ENCODE data around the gene CXCR4.

Gene CXCR4

GRCh38 chr2:136107051-136108033, 10.6 kb downstream of the CXCR4 start:
- Histone ChIP-seq H3K27ac (ENCODE audit: poor library complexity, severe bottlenecking) (no peak overlapping the region), H3K4me3 (ENCODE audit: severe bottlenecking) (no peak overlapping the region), H3K27me3 (ENCODE audit: insufficient read depth, poor library complexity, severe bottlenecking) (peaks cover 38% of the 10 kb centered on the region), H3K9me3 (ENCODE audit: severe bottlenecking) (no peaks in the 10 kb centered on the region), H3K4me1 (ENCODE audit: insufficient read depth, poor library complexity, severe bottlenecking) (no peaks in the 10 kb centered on the region), H3K36me3 (ENCODE audit: low read depth) (no peaks in the 10 kb centered on the region)
- ATAC-seq (ENCODE audit: low read depth): no peak
- TF ChIP-seq CTCF (IDR thresholded peaks at IDR 0.05; ENCODE audit: poor library complexity, severe bottlenecking): no peak
- no peak for DNase-seq (ENCODE audit: low spot score)

GRCh38 chr2:136106505-136106904, 11.4 kb downstream of the CXCR4 start:
- ATAC-seq (ENCODE audit: low read depth): no peak
- no peak overlapping the region for H3K27ac ChIP-seq (ENCODE audit: poor library complexity, severe bottlenecking)
- peaks cover 30% of the 10 kb centered on the region for H3K27me3 ChIP-seq (ENCODE audit: insufficient read depth, poor library complexity, severe bottlenecking)
- no peak for DNase-seq (ENCODE audit: low spot score)
- no peak for TF ChIP-seq CTCF (IDR thresholded peaks at IDR 0.05; ENCODE audit: poor library complexity, severe bottlenecking)
- no peaks in the 10 kb centered on the region for H3K9me3 ChIP-seq (ENCODE audit: severe bottlenecking)
- H3K4me1 ChIP-seq (ENCODE audit: insufficient read depth, poor library complexity, severe bottlenecking): no peaks in the 10 kb centered on the region
- H3K4me3 ChIP-seq (ENCODE audit: severe bottlenecking): no peak overlapping the region
- H3K36me3 ChIP-seq (ENCODE audit: low read depth): no peaks in the 10 kb centered on the region

- H3K9me3 ChIP-seq (ENCODE audit: severe bottlenecking): no peaks in the 10 kb centered on the region
- no peaks in the 10 kb centered on the region for H3K36me3 ChIP-seq (ENCODE audit: low read depth)
- TF ChIP-seq CTCF (IDR thresholded peaks at IDR 0.05; ENCODE audit: poor library complexity, severe bottlenecking): no peak
- H3K27ac ChIP-seq (ENCODE audit: poor library complexity, severe bottlenecking): no peak overlapping the region
- H3K4me1 ChIP-seq (ENCODE audit: insufficient read depth, poor library complexity, severe bottlenecking): no peaks in the 10 kb centered on the region
- H3K27me3 ChIP-seq (ENCODE audit: insufficient read depth, poor library complexity, severe bottlenecking): peaks cover 14% of the 10 kb centered on the region
- ATAC-seq (ENCODE audit: low read depth) (no peak), DNase-seq (ENCODE audit: low spot score) (no peak)
- H3K4me3 ChIP-seq (ENCODE audit: severe bottlenecking): no peak overlapping the region
Observed at GRCh38 chr2:136104977-136105376, 13.0 kb downstream of the CXCR4 start.

GRCh38 chr2:136101042-136101441, 16.9 kb downstream of the CXCR4 start:
- Histone ChIP-seq H3K27ac (ENCODE audit: poor library complexity, severe bottlenecking) (no peak overlapping the region), H3K36me3 (ENCODE audit: low read depth) (no peaks in the 10 kb centered on the region), H3K9me3 (ENCODE audit: severe bottlenecking) (no peaks in the 10 kb centered on the region), H3K27me3 (ENCODE audit: insufficient read depth, poor library complexity, severe bottlenecking) (no peaks in the 10 kb centered on the region), H3K4me3 (ENCODE audit: severe bottlenecking) (no peak overlapping the region), H3K4me1 (ENCODE audit: insufficient read depth, poor library complexity, severe bottlenecking) (no peaks in the 10 kb centered on the region)
- ATAC-seq (ENCODE audit: low read depth) (no peak), DNase-seq (ENCODE audit: low spot score) (no peak)
- no peak for TF ChIP-seq CTCF (IDR thresholded peaks at IDR 0.05; ENCODE audit: poor library complexity, severe bottlenecking)

- H3K27me3 ChIP-seq (ENCODE audit: insufficient read depth, poor library complexity, severe bottlenecking): peaks cover 6% of the 10 kb centered on the region
- no peak for DNase-seq (ENCODE audit: low spot score)
- no peak for ATAC-seq (ENCODE audit: low read depth)
- no peak for TF ChIP-seq CTCF (IDR thresholded peaks at IDR 0.05; ENCODE audit: poor library complexity, severe bottlenecking)
- H3K4me3 ChIP-seq (ENCODE audit: severe bottlenecking): no peak overlapping the region
- H3K4me1 ChIP-seq (ENCODE audit: insufficient read depth, poor library complexity, severe bottlenecking): no peaks in the 10 kb centered on the region
- H3K9me3 ChIP-seq (ENCODE audit: severe bottlenecking): no peaks in the 10 kb centered on the region
- H3K27ac ChIP-seq (ENCODE audit: poor library complexity, severe bottlenecking): no peak overlapping the region
- H3K36me3 ChIP-seq (ENCODE audit: low read depth): no peaks in the 10 kb centered on the region
Observed at GRCh38 chr2:136098441-136098840, 19.5 kb downstream of the CXCR4 start.
